Stimulated activated naive CD8-positive, alpha-beta T cell treated with anti-CD3 and anti-CD28 coated beads, Interleukin-15, Interleukin-2, amounts not matched to agents 100 ng/mL and 50 ng/mL, for 24 hours (primary cell): Measurements from ENCODE around the gene ARIH1.
"Not testable (repeated sequence)": the region's sequence is repeated elsewhere in the genome, so short reads cannot be mapped to it uniquely, and the experiment has no call there.

Experiments
- H3K27ac Mint-ChIP-seq: one replicate; pipeline ENCODE4 v1.8.0; 2021; ENCODE audit warnings: mild to moderate bottlenecking, mixed read lengths
- H3K27me3 Mint-ChIP-seq: one replicate; pipeline ENCODE4 v1.8.0; 2021; ENCODE audit warnings: mixed read lengths
- H3K36me3 Mint-ChIP-seq: one replicate; pipeline ENCODE4 v1.8.0; 2021; ENCODE audit warnings: low read depth, mixed read lengths
- H3K4me1 Mint-ChIP-seq: one replicate; pipeline ENCODE4 v1.8.0; 2021; ENCODE audit warnings: low read depth, mixed read lengths
- H3K4me3 Mint-ChIP-seq: one replicate; pipeline ENCODE4 v1.8.0; 2021; ENCODE audit warnings: mild to moderate bottlenecking, mixed read lengths
- H3K9me3 Mint-ChIP-seq: one replicate; pipeline ENCODE4 v1.8.0; 2021; ENCODE audit warnings: mixed read lengths

Gene ARIH1, protein sequence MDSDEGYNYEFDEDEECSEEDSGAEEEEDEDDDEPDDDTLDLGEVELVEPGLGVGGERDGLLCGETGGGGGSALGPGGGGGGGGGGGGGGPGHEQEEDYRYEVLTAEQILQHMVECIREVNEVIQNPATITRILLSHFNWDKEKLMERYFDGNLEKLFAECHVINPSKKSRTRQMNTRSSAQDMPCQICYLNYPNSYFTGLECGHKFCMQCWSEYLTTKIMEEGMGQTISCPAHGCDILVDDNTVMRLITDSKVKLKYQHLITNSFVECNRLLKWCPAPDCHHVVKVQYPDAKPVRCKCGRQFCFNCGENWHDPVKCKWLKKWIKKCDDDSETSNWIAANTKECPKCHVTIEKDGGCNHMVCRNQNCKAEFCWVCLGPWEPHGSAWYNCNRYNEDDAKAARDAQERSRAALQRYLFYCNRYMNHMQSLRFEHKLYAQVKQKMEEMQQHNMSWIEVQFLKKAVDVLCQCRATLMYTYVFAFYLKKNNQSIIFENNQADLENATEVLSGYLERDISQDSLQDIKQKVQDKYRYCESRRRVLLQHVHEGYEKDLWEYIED

DNA sequence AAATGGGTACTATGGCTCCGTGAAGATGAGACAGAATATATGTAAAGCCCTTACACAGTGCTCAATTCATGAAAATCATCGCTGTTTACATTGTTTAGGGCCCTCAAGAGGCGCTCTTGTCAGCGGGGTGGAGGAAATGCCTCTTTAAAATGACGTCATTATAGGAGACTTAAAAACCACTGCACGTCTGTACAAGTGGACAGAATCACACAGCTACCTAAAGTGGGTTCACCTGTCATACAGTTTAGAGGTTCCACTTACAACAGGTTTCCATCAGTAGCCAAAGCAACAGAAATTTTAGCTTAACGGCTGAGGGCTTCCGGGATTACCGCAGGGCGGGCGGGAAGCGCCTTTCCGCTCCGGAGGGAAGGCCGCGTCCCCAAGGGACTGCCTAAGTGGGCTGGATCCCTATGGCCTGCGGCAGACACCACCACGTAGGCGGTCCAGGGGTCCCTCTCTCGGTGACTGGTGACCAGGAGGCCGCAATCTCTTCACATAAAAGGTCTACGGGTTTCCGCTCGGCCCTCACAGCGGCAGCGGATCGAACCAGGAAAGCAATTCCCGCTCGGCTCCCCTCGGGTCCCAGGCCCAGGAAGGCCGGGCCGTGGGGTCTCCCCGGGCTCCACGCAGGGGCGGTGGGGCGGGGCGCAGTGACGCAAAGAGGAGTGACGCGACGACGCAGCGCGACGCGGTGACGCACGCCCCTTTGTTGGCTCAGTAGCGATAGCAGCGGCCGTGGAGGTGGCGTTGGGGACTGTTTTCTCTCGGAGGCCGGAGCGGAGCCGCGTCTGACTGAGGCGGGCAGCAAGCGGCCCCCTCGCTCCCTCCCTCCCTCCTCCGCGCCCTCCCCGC is at the start of gene ARIH1:
Gene ARIH1 (plus strand): TSS at position 717 of the 852 bp plus-strand sequence. CDS start 310 bp downstream, outside the sequence.
- Mint-ChIP-seq H3K4me1 (peaks cover 47% of the 10 kb centered on the region), H3K9me3 (no peaks in the 10 kb centered on the region), H3K4me3 (peak within 1 kb of the TSS; percentile 96), H3K27ac (peak within 1 kb of the TSS; percentile 98), H3K36me3 (peaks cover 28% of the 10 kb centered on the region), H3K27me3 (no peaks in the 10 kb centered on the region)

DNA sequence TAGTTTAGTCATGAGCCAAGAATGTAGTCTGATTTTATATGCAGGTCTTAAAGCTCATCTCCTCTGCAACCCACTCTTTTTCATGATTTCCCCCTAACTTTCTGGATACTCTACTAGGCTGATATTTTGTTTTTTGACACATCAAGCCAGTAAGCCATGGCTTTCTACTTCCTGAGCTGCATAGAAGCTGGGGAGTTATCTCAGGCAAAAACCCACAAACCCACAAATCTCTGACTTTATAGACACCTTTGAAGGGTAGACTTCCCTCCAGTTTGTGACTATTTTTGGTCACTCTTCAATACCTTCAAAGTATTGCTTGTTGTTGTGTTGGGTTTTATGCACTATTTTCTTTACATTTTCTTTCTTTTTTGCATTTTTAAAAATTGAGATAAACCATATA is 47.4 kb upstream of the ARIH1 start:
- no peaks in the 10 kb centered on the region for H3K4me1 Mint-ChIP-seq
- peaks cover 10% of the 10 kb centered on the region for H3K27me3 Mint-ChIP-seq
- H3K9me3 Mint-ChIP-seq: peaks cover 19% of the 10 kb centered on the region
- H3K4me3 Mint-ChIP-seq: no peak overlapping the region
- H3K27ac Mint-ChIP-seq: no peak overlapping the region
- H3K36me3 Mint-ChIP-seq: no peaks in the 10 kb centered on the region

DNA sequence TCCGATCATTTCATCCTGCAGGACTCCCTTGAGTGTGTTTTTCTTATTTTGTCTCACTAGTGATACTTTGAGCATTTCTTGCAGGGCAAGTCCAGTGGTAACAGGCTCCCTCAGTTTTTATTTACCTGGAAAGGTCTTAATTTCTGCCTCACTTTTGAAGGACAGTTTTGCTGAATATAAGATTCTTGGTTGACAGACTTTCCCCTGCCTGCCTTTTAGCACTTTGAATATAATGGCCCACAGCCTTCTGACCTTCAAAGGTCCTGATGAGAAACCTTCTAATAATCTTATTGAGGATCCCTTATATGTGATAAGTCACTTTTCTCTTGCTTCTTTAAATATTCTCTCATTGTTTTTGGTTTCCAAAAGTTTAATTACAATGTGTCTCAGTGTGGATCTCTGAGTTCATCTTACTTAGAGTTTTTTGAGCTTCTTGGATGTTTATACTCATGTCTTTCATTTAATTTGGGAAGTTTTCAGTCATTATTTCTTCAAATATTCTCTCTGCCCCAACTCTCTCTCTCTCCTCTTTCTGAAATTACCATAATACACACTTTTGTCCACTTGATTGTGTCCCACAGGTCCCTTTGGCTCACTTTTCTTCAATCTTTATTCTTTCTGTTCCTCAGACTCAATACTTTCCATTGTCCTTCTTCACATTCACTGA is 36.3 kb upstream of the ARIH1 start:
- Mint-ChIP-seq H3K4me3 (no peak overlapping the region), H3K27me3 (peaks cover 29% of the 10 kb centered on the region)

DNA sequence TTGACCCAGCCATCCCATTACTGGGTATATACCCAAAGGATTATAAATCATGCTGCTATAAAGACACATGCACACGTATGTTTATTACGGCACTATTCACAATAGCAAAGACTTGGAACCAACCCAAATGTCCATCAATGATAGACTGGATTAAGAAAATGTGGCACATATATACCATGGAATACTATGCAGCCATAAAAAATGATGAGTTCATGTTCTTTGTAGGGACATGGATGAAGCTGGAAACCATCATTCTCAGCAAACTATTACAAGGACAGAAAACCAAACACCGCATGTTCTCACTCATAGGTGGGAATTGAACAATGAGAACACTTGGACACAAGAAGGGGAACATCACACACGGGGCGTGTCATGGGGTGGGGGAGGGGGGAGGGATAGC is 31.3 kb upstream of the ARIH1 start:
- H3K27me3 Mint-ChIP-seq: peaks cover 13% of the 10 kb centered on the region
- not testable (repeated sequence) for H3K9me3 Mint-ChIP-seq, H3K4me1 Mint-ChIP-seq, H3K36me3 Mint-ChIP-seq, H3K27ac Mint-ChIP-seq, H3K4me3 Mint-ChIP-seq

More for the DNA sequence above, 36.3 kb upstream of the ARIH1 start:
- Mint-ChIP-seq H3K27ac (no peak overlapping the region), H3K4me1 (no peaks in the 10 kb centered on the region), H3K36me3 (peaks cover 13% of the 10 kb centered on the region), H3K9me3 (peaks cover 15% of the 10 kb centered on the region)

DNA sequence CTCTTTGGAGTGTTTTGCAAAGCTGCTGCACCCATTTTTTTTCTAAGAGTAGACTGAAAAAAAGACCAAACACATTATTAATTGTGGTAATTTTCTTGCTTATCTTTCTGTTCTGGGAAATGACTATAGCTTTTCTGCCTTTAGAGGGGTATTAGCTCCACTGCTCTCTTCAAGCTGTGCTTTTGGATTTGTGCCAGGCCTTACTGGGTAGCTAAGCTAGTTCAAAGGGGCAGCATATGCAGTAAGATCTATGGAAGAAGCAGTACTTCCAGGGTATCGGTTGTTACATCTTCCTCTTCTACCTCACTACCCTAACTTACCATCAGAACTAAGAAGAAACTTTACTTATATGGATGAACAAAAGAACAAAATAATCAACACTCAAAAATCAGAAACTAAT is 28.7 kb upstream of the ARIH1 start:
- no peaks in the 10 kb centered on the region for H3K36me3 Mint-ChIP-seq
- H3K27ac Mint-ChIP-seq: no peak overlapping the region
- H3K4me3 Mint-ChIP-seq: no peak overlapping the region
- no peaks in the 10 kb centered on the region for H3K9me3 Mint-ChIP-seq
- H3K4me1 Mint-ChIP-seq: no peaks in the 10 kb centered on the region
- peaks cover 13% of the 10 kb centered on the region for H3K27me3 Mint-ChIP-seq

DNA sequence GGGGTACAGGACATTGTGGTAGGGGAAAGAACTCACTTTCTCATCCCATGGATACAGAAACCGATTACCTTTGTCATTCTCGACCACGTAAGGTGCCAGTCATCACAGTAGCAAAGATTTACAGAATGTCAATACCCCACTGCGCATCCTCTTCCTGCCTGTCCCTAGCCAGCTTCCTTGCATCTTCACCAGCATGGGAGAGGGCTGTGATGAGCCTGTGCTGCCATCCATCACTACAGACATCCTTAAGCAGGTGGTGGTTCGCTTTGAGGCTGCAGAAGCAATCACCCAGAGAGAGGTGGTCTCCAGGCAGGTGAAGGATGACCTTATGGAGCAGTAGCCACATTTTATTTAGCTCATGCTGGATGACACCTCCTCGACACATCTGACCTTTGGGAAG is 23.3 kb upstream of the ARIH1 start:
- no peaks in the 10 kb centered on the region for H3K36me3 Mint-ChIP-seq
- no peaks in the 10 kb centered on the region for H3K4me1 Mint-ChIP-seq
- H3K9me3 Mint-ChIP-seq: no peaks in the 10 kb centered on the region
- no peak overlapping the region for H3K4me3 Mint-ChIP-seq
- no peak overlapping the region for H3K27ac Mint-ChIP-seq
- peaks cover 13% of the 10 kb centered on the region for H3K27me3 Mint-ChIP-seq

DNA sequence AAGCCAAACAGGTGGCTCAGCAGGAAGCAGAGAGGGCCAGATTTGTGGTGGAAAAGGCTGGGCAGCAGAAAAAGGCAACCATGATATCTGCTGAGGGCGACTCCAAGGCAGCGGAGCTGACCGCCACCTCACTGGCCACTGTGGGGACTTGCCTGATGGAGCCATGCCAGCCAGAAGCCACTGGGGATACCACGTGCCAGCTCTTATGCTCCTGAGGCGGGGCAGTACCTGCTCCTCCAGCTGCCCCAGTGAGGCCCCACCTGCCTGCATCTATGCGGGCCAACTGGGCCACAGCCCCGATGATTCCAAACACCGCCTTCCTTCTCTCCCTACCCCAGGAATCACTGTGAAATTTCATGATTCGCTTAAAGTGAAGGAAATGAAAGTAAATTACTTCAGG is 22.9 kb upstream of the ARIH1 start:
- Mint-ChIP-seq H3K27ac (no peak overlapping the region), H3K4me3 (no peak overlapping the region), H3K27me3 (peaks cover 13% of the 10 kb centered on the region)

DNA sequence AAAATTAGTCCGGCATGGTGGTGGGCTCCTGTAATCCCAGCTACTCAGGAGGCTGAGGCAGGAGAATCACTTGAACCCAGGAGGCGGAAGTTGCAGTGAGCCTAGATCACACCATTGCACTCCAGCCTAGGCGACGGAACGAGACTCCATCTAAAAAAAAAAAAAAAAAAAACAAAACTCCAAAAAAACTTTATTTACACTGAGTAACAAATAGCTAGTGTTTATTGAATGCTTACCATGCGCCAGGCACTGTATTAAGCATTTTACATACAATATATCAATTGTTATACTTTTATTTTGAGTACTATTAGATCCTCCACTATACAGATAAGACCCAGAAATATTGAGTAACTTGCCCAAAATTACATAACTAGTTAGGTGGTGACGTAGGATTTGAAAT is 17.4 kb upstream of the ARIH1 start:
- no peak overlapping the region for H3K4me3 Mint-ChIP-seq
- no peak overlapping the region for H3K27ac Mint-ChIP-seq
- H3K27me3 Mint-ChIP-seq: peaks cover 4% of the 10 kb centered on the region
- H3K9me3 Mint-ChIP-seq: no peaks in the 10 kb centered on the region
- peaks cover 2% of the 10 kb centered on the region for H3K4me1 Mint-ChIP-seq
- H3K36me3 Mint-ChIP-seq: no peaks in the 10 kb centered on the region

More for the DNA sequence above, 22.9 kb upstream of the ARIH1 start:
- Mint-ChIP-seq H3K4me1 (no peaks in the 10 kb centered on the region), H3K36me3 (no peaks in the 10 kb centered on the region), H3K9me3 (no peaks in the 10 kb centered on the region)

DNA sequence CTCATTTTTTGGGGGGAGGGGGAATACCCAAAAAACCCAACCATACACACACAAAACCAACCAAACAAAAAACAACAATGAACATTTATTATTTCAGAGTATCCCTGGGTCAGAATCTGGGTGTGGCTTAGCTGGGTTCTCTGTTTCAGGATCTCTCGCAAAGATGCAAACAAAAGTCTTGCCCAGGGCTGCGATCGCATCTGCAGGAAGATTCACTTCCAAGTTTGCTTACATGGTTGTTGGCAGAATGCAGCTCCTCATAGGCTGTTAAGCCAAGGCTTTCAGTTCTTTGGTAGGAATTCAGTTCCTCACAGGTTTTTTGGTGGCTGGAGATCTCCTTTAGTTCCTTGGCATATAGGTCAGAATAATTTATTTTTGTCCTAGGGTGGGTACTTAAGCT is 13.7 kb upstream of the ARIH1 start:
- H3K4me3 Mint-ChIP-seq: no peak overlapping the region
- no peak overlapping the region for H3K27ac Mint-ChIP-seq
- H3K9me3 Mint-ChIP-seq: no peaks in the 10 kb centered on the region
- H3K36me3 Mint-ChIP-seq: no peaks in the 10 kb centered on the region
- H3K27me3 Mint-ChIP-seq: no peaks in the 10 kb centered on the region
- H3K4me1 Mint-ChIP-seq: peaks cover 15% of the 10 kb centered on the region

DNA sequence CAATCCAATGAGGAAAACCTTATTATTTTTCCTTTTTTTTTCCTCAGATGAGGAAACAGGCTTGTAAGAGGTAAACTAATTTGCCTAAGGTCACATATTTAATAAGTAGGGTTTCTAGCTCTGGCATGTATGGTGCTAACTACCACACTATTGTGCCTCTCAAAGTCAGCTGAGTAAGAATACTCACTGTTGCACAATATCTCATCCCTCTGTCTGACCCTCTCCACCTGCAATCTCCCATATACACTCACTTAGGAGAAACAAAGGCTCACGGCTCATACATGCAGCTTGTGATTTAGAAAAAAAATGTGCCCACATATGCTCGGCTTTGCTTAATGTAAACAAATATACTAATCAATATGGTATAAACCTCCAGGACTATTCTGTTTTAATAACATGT is 10.4 kb upstream of the ARIH1 start:
- peaks cover 15% of the 10 kb centered on the region for H3K4me1 Mint-ChIP-seq
- no peaks in the 10 kb centered on the region for H3K27me3 Mint-ChIP-seq
- H3K4me3 Mint-ChIP-seq: no peak overlapping the region
- H3K27ac Mint-ChIP-seq: no peak overlapping the region
- H3K36me3 Mint-ChIP-seq: no peaks in the 10 kb centered on the region
- no peaks in the 10 kb centered on the region for H3K9me3 Mint-ChIP-seq

DNA sequence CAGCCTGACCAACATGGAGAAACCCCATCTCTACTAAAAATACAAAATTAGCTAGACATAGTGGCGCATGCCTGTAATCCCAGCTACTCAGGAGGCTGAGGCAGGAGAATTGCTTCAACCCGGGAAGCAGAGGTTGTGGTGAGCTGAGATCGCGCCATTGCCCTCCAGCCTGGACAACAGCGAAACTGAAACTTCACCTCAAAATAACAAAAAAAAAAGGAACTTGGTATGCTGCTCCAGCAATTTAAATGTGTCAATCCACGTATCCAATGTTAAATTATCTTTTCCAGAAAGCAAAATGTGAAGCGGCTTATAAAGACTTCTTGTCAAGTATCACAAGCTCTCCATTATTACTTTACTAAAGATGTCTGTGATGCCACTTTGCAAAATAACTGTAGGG is 9.9 kb upstream of the ARIH1 start:
- H3K9me3 Mint-ChIP-seq: no peaks in the 10 kb centered on the region
- H3K4me1 Mint-ChIP-seq: peaks cover 15% of the 10 kb centered on the region
- no peaks in the 10 kb centered on the region for H3K36me3 Mint-ChIP-seq
- no peak overlapping the region for H3K4me3 Mint-ChIP-seq
- H3K27ac Mint-ChIP-seq: no peak overlapping the region
- H3K27me3 Mint-ChIP-seq: no peaks in the 10 kb centered on the region

DNA sequence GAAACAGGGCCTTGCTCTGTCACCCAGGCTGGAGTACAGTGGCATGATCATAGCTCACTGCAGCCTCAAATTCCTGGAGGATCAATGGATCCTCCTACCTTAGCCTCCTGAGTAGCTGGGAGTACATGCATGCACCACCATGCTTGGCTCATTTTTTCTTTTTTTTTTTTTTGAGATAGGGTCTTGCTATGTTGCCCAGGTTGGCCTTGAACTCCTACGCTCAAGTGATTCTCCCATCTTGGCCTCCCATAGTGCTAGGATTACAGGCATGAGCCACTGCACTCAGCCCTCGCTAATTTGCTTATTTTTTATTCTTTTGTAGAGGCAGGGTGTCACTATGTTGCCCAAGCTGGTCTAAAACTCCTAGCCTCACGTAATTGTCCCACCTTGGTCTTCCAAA is 6.0 kb upstream of the ARIH1 start:
- Mint-ChIP-seq H3K4me1 (peaks cover 16% of the 10 kb centered on the region), H3K27me3 (no peaks in the 10 kb centered on the region), H3K36me3 (no peaks in the 10 kb centered on the region), H3K27ac (no peak overlapping the region), H3K4me3 (no peak overlapping the region), H3K9me3 (no peaks in the 10 kb centered on the region)

DNA sequence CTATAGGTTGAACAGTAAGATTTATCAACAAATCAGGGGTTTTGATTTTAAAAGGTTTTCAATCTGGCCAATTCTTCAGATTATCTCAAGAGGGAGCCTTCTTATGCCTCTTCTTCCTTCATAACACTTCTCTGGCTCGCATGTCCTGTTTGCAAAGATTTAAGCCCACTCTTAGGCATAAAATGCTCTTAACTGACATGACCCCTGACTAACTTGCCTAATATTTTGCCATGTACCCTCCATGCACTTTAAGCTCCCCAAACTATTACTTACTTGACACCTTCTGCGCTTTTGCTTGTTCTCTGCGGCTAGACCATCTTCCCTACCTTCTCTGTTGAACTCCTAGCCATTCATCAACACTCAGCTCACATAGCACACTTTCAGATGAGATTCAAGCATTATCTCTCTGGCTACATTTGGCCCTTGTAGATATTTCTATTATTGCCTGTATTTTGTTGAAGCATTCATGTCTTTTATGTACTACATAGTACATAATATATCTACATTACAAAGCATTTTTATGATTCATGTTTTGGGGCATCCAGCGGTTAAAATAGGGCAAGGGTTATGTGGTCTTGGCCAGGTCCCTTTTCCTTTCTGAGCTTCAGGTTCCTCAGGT is 1.0 kb upstream of the ARIH1 start:
- H3K27ac Mint-ChIP-seq: peak overlapping the region; percentile 98
- H3K4me1 Mint-ChIP-seq: peaks cover 41% of the 10 kb centered on the region
- H3K27me3 Mint-ChIP-seq: no peaks in the 10 kb centered on the region
- no peaks in the 10 kb centered on the region for H3K9me3 Mint-ChIP-seq
- H3K4me3 Mint-ChIP-seq: peak overlapping the region; percentile 96
- peaks cover 21% of the 10 kb centered on the region for H3K36me3 Mint-ChIP-seq

DNA sequence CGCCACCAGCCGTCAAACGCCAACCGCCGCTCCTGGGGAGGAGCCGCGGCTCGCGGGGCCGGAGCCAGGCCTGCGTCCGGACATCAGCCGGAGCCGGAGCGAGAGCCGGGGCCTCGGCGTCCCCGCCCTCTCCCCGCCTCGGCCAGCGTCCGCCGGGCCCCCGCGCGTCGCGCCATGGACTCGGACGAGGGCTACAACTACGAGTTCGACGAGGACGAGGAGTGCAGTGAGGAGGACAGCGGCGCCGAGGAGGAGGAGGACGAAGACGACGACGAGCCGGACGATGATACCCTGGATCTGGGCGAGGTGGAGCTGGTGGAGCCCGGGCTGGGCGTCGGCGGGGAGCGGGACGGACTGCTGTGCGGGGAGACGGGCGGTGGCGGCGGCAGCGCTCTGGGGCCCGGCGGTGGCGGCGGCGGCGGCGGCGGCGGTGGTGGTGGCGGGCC is 359 bp downstream of the ARIH1 start:
- Mint-ChIP-seq H3K36me3 (peaks cover 33% of the 10 kb centered on the region), H3K4me3 (peak overlapping the region; percentile 96), H3K4me1 (peaks cover 53% of the 10 kb centered on the region), H3K27ac (peak overlapping the region; percentile 98), H3K27me3 (no peaks in the 10 kb centered on the region), H3K9me3 (no peaks in the 10 kb centered on the region)
